Psoas muscle (tissue), 8 donors: ENCODE results near the gene NDUFS1. TPM values are rescaled to one million over a fixed set of nuclear protein-coding genes. Genes with fewer than 3 reads are reported as not detected.
"Not testable (repeated sequence)": the region's sequence is repeated elsewhere in the genome, so short reads cannot be mapped to it uniquely, and the experiment has no call there.

Experiments used
- ATAC-seq, 4 donors: fragments of 200-7000 bp; cut with Tn5 transposase; one replicate each; pipeline ENCODE4 v1.9.1; 2020; ENCODE audit warnings: moderate library complexity in 3 of 4, mild to moderate bottlenecking in 2 of 4
- DNase-seq, 2 donors: peaks; one replicate each; pipeline ENCODE4 v3.0.0-alpha.2; 2020
- H3K27ac ChIP-seq: fragments of 200-600 bp; one replicate; pipeline ENCODE4 v1.8.0; 2022
- H3K27me3 ChIP-seq, 3 donors: fragments of 200-600 bp in 1 of 3; one replicate each; pipeline versions ENCODE4 v1.6.1 to v1.8.0; 2013 to 2022; ENCODE audit warnings: low read length in 2 of 3, mild to moderate bottlenecking in 2 of 3, moderate library complexity in 1 of 3; ENCODE audit not compliant: insufficient read depth in 3 of 3
- H3K36me3 ChIP-seq, 2 donors: fragments of 200-600 bp in 1 of 2; one replicate each; pipeline versions ENCODE4 v1.6.1 to v1.8.0; 2013 to 2022; ENCODE audit warnings: low read depth in 1 of 2, mild to moderate bottlenecking in 1 of 2, moderate library complexity in 1 of 2; ENCODE audit not compliant: insufficient read depth in 1 of 2
- H3K4me1 ChIP-seq: fragments of 200-600 bp; one replicate; pipeline ENCODE4 v1.8.0; 2022
- H3K4me3 ChIP-seq: fragments of 200-600 bp; one replicate; pipeline ENCODE4 v1.8.0; 2022; ENCODE audit warnings: mild to moderate bottlenecking
- H3K9me3 ChIP-seq: fragments of 200-600 bp; one replicate; pipeline ENCODE4 v1.8.0; 2022
- WGBS, 3 donors: extraction: QIAGEN DNeasy Blood & Tissue Kit; methylation state at CpG; one replicate each; pipeline versions ENCODE4 v1.1.6 to v1.1.7; 2013; 5-methylcytosine and 5-hydroxymethylcytosine counted together
- intact Hi-C, 2 donors: fragments of 100-400 bp; cut with DNase I; formaldehyde crosslinking; loops; one replicate each; pipeline versions ENCODE4 v1.11.0 to v1.14.2; 2022
- polyA plus RNA-seq, 3 donors: library from polyadenylated mRNA; stranded (reverse); fragments of 200-250 nt; gene quantifications; one replicate each; pipeline ENCODE4 v1.2.3, GENCODE V29; 2013
- total RNA-seq, 4 donors: library from RNA; stranded (reverse); fragmentation: NEBNext Ultra II Directional in 2 of 4; extraction: Animal tissue kit (Norgen Biotek cat#: 25700) in 2 of 4; gene quantifications; one replicate each; pipeline versions ENCODE4 v1.2.1 to v1.2.4, GENCODE V29; 2021 to 2023
- TF ChIP-seq, protein P1 (sequence below): fragments of 200-600 bp; IDR thresholded peaks from one replicate; pipeline ENCODE4 v1.8.0; 2022; ENCODE audit warnings: antibody characterized with exemption
- donor health status: healthy with polysubstance abuse.
- donor health status: DM: no; HTN: no; CAD: no; lungs with moderate emphysema.
- donor health status: Bipolar disorder and iron deficiency.
- donor health status: healthy.
- donor health status: DM: yes; HTN: yes; CAD: no.
- donor health status: DM: no; HTN: no; CAD: no.
- donor health status: DM: no; HTN: no; CAD: no.
- donor health status: DM: yes; HTN: yes; CAD: no.

Gene NDUFS1
- total and polyA plus RNA-seq, 7 donors = 117 to 420 (median 231) TPM

DNA sequence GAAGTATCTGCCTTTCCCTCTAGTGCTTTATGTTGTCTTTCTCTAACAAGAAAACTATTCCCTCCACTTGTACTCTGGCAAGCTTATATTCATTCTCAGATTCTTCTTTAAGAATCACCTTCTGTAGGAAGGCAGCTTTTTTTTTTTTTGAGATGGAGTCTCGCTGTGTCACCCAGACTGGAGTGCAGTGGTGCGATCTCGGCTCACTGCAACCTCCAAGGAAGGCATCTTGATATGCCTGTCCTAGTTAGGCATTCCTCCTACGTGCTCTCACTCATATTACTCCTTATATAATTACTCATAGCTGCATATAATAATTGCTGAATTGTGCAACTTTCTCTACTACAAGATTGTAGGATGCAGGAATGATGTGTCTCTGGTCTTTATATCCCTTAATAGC is 15.8 kb downstream of the NDUFS1 start:
- Histone ChIP-seq H3K27ac (no peak overlapping the region), H3K36me3 (peaks cover 5 to 100% of the 10 kb centered on the region in 2 donors), H3K4me1 (no peaks in the 10 kb centered on the region), H3K9me3 (no peaks in the 10 kb centered on the region), H3K27me3 (no peaks in the 10 kb centered on the region), H3K4me3 (no peak overlapping the region)
- WGBS, 3 donors = 91 to 99% (median 93%) methylated on average over 4 of the region's 4 CpGs
- ATAC-seq (no peak), DNase-seq (no peak)
- intact Hi-C loops = loop anchor here in 1 of 2 donors (10.0 kb wide), 1 partner anchor 139 kb away; no protein-coding TSS in a partner anchor
- TF ChIP-seq, protein P1, sequence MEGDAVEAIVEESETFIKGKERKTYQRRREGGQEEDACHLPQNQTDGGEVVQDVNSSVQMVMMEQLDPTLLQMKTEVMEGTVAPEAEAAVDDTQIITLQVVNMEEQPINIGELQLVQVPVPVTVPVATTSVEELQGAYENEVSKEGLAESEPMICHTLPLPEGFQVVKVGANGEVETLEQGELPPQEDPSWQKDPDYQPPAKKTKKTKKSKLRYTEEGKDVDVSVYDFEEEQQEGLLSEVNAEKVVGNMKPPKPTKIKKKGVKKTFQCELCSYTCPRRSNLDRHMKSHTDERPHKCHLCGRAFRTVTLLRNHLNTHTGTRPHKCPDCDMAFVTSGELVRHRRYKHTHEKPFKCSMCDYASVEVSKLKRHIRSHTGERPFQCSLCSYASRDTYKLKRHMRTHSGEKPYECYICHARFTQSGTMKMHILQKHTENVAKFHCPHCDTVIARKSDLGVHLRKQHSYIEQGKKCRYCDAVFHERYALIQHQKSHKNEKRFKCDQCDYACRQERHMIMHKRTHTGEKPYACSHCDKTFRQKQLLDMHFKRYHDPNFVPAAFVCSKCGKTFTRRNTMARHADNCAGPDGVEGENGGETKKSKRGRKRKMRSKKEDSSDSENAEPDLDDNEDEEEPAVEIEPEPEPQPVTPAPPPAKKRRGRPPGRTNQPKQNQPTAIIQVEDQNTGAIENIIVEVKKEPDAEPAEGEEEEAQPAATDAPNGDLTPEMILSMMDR = no peak

GRCh38 chr2:206127656-206128055 is 31.6 kb downstream of the NDUFS1 start:
- no peak for DNase-seq
- H3K36me3 ChIP-seq = peaks cover 0 to 100% of the 10 kb centered on the region in 2 donors
- TF ChIP-seq, protein P1 = no peak

GRCh38 chr2:206125901-206126300 is 33.3 kb downstream of the NDUFS1 start:
- Histone ChIP-seq H3K36me3 (peaks cover 13 to 100% of the 10 kb centered on the region in 2 donors), H3K9me3 (no peaks in the 10 kb centered on the region), H3K4me3 (no peak overlapping the region), H3K27me3 (no peaks in the 10 kb centered on the region), H3K27ac (no peak overlapping the region), H3K4me1 (no peaks in the 10 kb centered on the region)
- ATAC-seq (no peak), DNase-seq (no peak)
- TF ChIP-seq, protein P1 = no peak
- intact Hi-C loops = no loop called here

More at GRCh38 chr2:206127656-206128055, 31.6 kb downstream of the NDUFS1 start:
- Histone ChIP-seq H3K27ac (no peak overlapping the region), H3K4me3 (no peak overlapping the region), H3K9me3 (no peaks in the 10 kb centered on the region), H3K4me1 (no peaks in the 10 kb centered on the region), H3K27me3 (no peaks in the 10 kb centered on the region)
- intact Hi-C loops = no loop called here
- no peak for ATAC-seq

GRCh38 chr2:206122569-206122968 is 36.7 kb downstream of the NDUFS1 start:
- H3K36me3 ChIP-seq = peaks cover 19 to 88% of the 10 kb centered on the region in 2 donors
- intact Hi-C loops, H3K4me3 ChIP-seq, DNase-seq, H3K4me1 ChIP-seq, H3K27ac ChIP-seq, H3K27me3 ChIP-seq, ATAC-seq, H3K9me3 ChIP-seq: not testable (repeated sequence)
- WGBS, 3 donors = 94 to 100% (median 99%) methylated on average over 3 of the region's 3 CpGs

DNA sequence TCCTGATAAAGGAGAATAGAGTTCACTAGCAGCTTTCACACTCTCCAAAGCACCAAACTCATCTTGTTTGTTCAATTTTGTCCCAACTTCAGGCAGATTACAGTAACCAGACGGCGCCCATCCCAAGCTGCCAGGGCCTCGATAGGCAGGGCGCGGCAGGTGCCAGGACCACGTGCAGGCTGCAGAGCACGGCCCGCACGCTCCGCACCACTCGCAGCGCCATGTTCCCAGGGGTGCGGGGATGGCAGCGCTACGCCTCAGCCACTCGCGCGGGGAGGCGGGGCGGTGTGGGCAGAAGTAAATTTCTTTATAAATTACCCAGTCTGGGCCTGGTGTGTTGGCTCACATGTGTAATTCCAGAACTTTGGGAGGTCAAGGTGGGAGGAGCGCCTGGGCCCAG is 43.0 kb downstream of the NDUFS1 start:
- intact Hi-C loops = no loop called here
- TF ChIP-seq, protein P1 = no peak
- Histone ChIP-seq H3K36me3 (peaks cover 9 to 81% of the 10 kb centered on the region in 2 donors), H3K27ac (no peak overlapping the region), H3K27me3 (no peaks in the 10 kb centered on the region), H3K4me3 (no peak overlapping the region), H3K4me1 (no peaks in the 10 kb centered on the region), H3K9me3 (no peaks in the 10 kb centered on the region)
- DNase-seq (no peak), ATAC-seq (no peak)
- 92 to 96% (median 95%) methylated on average over 21 of the region's 21 CpGs for WGBS, 3 donors
